HG02763 (cell line): Measurements from ENCODE around the gene LRRC8D.

Source experiments
- ATAC-seq: cut with Tn5 transposase; IDR thresholded peaks from one replicate; pipeline ENCODE4 v1.9.1; 2021; ENCODE audit warnings: mild to moderate bottlenecking, moderate library complexity; ENCODE audit not compliant: unreplicated experiment

Gene LRRC8D

DNA sequence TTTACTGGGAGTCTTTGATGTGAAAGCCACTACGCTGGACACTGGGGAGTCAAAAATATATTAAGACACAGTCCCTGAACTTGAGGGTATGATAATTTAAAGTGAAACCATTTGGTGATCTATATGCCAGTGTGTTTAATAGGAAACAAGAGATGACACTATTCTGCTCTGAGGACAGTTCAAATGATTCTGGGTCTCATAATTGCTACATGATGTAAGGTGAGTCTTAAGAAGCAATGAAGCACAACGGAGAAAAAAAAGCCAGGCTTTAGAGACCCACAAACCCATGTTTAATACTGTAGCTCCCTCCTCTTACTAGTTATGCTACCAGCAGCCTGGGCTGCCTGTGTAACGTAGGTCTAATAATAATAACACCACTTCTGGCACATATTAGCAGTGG lies 14.2 kb upstream of the LRRC8D start:
- ATAC-seq: no peak

DNA sequence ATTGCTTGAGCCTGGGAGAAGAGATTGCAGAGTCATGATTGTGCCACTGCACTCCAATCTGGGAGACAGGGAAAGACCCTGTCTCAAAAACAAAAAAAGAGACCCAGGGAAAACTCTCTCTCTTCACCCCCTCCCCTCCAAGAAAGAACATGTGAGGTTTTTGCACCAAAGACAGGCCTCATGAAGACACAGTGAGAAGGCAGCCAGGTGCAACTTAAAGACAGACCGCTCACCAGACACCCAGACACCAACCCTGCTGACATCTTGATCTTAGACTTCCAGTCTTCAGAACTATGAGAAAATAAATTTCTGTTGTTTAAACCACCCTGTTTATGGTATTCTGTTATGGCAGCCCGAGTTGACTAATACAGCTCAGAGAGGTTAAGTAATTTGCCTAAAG lies 13.3 kb upstream of the LRRC8D start:
- ATAC-seq: no peak

DNA sequence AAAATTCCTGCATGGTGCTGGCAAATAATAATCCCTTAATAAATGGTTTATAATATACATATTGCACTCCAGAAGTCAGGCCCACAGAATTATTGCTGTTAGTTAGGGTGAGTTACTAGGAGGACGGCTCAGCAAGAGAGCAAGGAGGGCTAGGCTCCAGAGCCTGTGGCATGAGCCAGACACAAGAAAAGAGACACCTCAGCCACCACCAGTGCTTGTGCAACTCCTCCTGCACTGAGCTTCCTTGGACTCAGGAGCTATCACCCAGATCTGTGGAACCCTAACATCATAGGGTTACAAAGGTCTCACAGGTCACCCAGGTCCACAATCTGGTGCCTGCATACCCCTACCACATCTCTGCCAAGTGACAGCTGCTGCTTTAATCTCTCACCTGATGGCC lies 12.8 kb upstream of the LRRC8D start:
- no peak for ATAC-seq

DNA sequence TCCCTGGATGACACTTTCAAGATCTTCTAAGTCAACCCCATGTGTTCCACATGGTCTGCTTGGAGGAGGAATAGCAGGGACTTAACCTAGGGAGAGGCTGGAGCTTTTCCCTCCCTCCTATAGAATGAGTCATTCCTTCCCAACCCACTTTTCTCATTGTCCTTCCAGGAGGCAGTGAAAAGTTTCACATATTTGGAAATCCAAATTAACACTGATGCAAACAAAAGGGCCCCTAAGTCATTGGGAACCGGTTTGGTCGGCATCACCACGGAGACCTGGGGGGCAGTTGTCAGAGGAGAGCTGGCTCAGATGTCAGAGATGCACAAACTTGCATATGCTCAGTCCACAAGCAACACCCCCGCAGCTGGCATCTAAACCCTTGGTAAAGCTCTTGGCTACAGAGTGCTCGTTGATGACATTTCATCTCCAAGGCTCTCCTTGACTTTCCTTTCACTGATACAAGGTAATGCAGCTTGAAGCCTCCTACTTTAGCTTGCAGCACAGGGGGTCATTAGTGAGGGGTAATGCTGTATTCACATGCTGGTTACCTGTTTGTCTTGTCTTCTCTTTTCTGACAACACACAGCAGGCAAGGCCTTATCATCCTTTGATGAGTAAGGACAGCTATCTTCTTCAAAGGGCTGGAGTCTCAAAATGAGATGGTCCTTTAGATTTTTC lies 12.3 kb upstream of the LRRC8D start:
- ATAC-seq: no peak

DNA sequence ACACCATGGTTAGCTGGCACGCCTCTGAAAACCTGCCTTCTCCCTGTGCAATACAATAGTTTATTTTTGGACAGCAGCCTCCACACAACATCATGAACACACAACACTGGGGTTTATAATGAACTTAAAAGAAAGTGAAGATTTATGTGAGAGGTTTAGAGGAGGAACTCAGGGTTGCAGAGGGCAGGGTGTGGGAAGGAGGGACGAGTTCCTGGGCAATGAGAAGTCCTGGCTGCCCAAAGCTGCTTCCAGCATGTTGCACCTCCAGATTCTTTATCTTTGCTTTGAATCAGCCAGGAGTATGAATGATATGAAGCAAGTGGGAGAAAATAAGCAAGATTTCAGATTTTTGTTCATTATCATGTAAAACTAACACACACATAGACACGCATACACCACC lies 11.3 kb upstream of the LRRC8D start:
- ATAC-seq: no peak

DNA sequence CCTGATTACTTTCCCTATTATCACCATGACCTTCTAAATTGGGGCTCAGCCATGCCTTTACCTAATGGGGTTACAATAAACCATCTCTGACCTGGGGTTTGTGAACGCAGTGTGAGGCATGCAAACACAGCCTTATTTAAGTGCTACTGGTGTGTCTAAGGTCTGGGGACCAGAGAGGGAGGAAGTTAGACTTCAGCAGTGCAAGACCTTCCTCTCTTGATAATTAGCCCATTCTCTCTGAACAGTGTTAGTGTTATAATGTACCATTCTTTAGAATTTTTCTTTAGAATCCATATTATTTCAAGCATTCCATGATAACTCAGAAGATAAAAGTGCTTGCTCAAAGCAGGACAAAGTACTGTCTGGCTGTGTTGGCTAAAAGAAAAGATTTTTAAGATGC lies 10.5 kb upstream of the LRRC8D start:
- ATAC-seq: no peak

DNA sequence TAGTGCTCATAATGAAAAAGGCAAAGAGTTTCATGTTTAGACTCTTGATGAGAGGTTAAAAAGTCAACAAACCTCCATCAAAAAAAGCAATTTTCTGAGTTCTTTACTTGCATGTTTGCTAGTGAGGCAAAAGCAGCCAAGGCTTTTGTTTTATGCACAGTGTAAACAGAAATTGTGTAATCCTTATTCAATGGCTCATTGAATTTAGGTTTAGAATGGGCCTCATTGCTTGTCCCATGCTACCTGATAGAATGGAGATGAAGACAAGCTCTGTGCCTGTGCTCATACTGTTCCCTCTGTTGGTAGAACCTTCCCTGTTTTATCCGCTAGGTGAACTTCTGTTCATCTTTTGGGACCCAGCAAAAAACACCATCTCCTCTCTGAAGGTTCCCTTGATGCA lies 10.0 kb upstream of the LRRC8D start:
- ATAC-seq: no peak

DNA sequence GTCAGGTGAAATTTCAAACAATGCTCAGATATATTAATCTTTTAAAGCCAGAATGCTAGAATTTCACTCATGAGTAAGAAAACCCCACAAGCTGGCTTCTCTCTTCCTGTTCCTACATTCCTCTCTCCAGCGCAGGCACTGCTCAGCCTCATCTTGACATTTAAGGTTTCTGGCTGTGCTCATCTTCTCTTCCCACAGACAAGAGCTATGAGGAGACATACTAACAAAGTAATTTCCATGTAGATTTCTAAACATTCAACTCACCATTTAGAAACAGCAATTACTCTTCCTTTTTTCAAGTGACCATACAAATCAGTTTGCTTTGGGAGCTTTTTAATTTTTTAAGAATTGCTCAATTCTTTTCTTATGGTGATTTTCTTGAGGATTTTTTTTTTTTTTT lies 7.8 kb upstream of the LRRC8D start:
- ATAC-seq: no peak

DNA sequence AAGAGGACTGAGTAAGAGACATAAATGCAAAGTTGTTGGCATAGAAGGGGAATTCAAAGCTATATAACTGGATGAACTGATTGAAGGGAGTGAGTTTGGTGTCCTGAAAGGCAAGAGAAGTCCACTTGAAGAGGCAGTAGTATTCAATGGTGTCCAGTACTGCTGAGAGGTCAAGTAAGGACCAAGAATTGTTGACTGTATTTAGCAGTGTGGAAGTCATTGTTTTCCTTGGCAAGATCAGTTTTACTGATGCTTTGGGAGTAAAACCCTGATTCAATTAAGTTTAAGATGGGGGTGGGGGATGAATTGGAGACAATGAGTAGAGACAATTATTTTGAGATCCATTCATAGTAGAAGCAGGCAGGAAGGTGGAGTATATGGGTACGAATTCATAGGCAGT lies 5.8 kb upstream of the LRRC8D start:
- ATAC-seq: no peak

DNA sequence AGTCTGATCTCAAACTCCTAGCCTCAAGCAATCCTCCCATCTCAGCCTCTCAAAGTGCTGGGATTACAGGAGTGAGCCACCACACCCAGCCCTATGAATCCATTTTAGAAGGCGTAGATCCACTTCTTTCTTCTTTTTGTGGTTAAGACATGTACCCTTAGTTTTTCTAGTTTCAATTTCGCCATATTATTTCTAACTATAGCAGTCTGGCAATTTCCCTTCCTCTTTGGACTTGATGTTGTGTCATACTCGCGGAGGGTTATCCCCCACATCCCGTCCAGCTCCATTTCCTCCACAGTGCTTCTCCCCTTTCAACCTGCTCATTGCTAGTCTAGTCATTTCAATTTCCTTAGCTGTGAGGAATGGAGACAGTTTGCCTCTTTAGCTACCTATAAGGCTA lies 5.2 kb upstream of the LRRC8D start:
- peak; percentile 50 for ATAC-seq

DNA sequence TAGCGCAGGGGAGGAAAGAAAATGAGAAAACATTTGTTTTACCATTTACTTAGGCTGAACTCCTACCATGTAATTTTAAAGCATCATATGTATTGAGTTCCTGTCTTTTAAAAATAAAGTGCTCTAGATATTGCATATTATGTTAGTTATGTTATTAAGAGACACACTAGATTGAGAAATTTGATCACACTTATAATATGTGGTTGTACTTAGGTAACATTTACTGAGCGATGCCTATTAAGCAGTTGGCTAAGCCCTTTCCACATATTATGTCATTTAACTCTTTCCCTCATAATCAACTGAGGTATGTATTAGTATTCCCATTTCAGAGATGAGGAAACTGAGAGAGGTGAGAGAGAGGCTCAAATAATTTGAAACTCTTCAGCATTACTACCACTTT lies 4.5 kb upstream of the LRRC8D start:
- ATAC-seq: no peak

DNA sequence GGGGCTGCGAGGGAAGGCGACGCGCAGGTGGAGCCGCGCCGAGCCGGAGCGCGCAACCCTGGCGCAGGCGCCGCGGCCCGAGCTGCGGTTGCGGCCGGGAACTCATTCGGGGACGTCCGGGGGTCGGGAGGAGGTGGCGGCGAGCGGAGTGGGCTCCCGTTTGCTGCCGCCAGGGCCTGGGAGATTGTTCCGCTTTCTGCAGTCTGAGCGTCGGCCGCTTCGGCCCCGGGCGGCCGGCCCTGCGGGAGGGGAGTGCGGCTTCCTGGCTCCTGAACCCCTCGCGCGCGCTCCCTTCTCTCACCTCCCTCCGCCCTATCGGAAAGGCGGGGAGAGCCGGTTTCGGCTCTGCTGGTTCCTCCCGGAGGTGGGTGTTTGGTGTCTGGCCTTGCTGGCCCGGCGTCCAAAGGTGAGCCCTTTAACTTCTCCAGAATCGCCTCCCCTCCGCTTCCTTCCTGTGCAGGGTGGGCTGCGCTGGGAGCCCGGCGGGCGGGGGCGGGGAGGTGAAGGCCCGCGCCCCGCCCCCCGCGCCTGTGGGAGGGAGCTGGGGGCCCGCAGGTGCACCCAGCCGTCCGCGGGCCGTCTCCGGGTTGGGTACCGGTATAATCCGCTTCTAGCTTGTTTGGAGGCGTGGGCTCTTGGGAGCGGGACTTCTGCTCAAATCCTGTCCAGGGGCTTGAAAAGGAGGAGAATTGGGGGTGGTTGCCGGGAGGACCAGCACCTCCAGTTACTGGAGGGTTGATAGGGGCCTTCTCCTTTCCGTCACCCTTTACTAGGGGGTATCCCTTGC lies 683 bp downstream of the LRRC8D start:
- ATAC-seq: peak; percentile 42

DNA sequence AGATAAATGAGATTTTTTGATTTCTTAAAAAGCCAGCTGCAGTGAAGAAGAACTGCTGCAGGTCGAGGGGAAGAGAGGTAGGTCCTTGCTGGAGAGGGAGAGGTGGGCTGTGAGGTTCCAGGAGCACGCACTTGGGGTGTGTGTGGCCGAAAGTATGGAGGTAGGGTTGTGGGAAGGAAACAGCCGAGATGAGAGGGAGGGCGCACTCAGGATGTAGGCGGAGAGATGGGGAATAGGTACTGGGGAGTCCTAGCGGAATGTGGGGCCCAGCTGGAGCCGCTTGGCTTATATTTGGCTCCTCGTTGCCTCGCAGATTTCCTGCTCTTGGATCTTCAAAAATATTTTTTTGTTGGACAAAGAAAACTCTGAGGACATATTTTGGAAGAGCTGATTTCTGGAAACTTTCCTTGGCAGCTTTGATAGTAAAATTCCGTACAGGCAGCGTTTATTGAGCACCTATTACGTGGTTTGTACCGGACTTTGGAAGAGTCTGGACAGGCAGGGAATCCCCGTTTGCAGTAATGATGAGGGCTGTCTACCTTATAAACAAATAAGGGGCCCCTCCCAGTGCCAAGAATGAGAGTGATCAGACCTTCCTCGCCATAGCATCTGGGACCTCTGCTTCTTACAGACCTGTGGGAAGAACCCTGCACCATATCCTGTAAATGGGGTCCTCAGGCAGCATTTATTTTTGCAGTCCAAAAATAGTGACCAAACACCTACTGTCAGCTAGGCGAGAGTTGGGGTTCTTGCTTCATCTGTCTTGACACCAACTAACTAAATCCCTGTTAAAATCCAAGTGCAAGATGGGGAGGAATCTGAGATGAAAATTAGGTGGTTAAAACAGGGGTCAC lies 1.5 kb downstream of the LRRC8D start:
- no peak for ATAC-seq

DNA sequence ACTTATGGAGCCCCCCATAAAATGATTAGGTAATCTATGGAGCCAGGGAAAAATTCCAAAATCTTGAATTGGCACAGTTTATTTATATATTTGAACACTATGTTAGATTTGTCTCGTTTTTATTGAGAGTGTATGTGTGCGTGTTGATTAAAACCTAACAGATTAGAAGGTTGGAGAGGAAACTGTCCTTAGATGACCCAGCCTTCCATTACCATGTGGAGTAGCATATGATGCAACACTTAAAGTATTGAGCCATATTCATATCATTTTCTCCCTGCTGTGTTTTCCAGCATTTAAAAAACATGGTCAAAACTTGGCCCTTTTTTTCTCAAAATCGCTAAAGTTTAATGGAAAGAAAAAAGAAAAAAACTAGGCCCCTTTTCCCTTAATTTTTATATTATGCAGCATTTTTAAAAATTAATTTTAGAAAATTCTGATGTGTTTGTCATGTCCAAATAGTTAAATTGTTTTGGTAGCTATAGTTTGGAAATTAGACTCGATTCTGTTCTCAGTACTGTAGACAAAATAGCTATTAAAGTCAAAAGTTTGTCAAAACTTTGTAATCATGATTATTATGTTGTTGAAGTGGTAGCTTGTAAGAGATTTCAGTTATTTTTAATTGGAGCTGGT lies 2.3 kb downstream of the LRRC8D start:
- ATAC-seq: no peak

DNA sequence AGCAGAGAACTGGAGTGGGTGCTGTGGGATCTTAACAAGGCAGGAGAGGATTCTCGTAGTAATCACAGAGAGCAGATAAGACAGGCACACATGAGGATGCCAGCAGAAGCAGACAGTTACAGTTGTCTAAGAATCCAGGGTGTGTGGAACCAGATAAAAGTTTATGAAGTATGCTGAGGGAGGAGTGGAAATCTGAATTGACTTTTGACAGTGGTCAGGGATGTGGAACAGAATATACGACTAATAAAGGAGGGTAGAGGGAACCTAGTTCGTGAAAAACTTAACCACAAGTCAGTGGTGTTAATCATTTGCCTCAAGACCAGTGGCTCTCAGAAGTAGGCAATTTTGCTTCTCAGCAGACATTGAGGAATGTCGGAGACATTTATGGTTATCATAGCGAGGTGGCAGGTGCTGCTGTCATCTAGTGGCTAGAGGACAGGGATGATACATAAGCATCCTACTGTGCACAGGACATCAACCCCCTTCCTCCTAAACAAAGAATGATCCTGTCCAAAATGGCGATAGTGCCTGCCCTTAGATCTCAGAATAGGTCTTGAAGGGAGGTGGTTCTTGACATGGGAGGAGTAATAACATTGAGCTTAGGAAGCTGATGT lies 3.0 kb downstream of the LRRC8D start:
- ATAC-seq: no peak

DNA sequence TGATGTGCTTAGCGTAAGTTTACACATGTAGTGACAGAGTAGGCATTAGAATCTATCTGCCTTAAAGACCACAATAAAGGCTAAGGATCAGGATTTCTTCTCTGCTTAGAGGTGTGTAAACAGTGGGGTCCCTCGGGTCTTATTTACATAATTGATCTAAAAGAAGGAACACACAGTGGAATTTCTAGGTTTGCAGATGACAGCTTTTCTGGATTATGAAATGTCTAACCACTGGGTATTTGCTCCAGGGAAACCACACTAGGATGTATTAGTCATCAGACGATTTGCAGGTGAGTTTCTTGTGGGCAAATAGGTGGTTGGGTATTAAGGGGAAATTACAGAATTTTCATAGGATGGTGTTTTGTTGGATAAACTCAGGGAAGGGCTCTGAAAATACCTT lies 5.8 kb downstream of the LRRC8D start:
- ATAC-seq: no peak

DNA sequence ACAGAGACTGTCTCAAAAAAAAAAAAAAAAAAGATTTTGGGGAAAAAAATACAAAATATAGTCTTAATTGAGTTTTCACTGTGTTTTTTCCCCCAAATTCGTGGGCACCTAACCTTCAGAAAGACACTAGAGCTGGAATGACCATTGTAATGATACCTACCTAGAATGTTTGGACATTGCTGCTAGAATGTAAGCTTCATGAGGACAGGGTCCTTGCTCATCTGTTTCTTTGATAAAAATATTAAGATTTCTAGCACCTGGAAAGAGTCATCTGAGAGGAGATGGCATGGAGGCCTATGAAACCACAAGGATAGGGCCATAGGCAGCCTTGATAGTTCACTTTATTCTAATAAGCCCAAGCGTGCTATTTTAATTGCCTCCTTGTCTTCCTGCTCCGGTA lies 6.5 kb downstream of the LRRC8D start:
- ATAC-seq: no peak

DNA sequence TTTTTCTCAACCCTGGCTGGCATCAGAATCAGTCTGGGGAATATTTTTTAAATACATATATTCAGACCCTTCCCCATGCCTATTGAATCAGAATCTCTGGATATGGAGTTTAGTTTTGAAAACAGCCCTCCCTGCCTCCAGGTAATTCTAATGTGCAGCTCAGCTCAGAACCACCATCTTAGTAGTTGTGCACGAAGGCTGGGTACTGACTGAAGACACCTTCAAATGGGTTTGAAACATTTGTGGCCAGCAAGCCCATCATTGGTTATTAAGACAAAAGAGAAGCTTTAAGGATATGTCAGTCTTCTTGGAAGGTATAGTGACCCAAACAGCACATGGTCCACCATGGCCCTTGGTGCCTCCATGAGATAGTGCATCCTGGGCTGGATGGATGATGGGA lies 7.1 kb downstream of the LRRC8D start:
- ATAC-seq: no peak

DNA sequence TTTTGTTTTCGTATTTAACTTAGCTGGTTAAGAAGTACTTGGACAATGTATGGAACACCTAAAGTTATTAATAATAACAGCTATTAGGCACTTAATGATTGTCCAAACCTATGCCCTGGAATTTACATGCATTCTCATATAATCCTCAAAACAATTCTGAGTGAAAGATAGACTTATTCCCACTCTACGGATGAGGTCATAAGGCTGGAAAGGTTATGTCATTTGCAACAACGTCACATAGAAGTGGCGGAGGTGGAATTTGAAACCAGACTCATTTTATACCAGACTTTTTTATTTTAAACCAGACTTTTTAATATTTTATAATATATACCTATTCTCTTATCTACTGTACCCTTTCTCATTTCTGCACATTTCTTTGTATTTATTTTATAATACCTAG lies 8.4 kb downstream of the LRRC8D start:
- no peak for ATAC-seq

DNA sequence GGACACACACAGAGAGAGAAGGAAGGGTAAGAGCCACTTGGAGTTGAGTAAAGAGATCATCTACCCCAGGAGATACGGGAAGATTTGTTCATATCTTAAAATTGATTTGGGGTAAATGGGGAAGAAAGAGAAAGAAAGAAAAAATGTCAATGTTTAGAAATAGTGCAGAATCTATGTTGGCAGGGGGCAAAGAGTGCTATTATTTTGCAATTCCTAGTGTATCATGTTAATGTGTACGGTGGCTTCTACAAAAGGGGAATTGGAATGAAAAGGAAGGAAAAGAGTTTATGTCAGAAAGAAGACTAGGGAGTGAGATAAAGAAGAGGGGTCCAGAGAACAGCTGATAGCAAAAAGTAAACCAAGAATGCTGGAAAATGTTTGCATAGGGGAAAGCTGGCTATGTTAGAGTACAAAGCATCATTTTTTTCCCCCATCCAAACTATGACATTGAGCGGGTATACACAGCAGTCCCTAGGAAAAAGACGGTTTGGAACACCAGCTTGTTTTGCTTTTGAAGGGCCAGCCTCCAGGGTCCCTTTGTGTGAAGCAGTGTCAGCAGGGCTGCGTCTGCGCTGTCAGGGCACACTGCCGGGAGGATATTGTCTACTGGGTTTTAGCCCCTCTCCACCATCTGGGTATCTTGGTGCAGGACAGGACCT lies 10.8 kb downstream of the LRRC8D start:
- no peak for ATAC-seq
